Karpas-422 (cell line): ENCODE results near the gene KIAA1671. TPM values are rescaled to one million over a fixed set of nuclear protein-coding genes. Genes with fewer than 3 reads are reported as not detected.
"Not testable (repeated sequence)": the region's sequence is repeated elsewhere in the genome, so short reads cannot be mapped to it uniquely, and the experiment has no call there.

Source experiments
- DNase-seq: peaks from one replicate; pipeline ENCODE4 v3.0.0-alpha.2; 2015
- H2AFZ ChIP-seq: fragments of 200-600 bp; sonication (generic); 2 replicates; pipeline ENCODE4 v1.6.1; 2014; ENCODE audit warnings: antibody characterized with exemption, low read length, mixed read lengths
- H3K27ac ChIP-seq: fragments of 200-600 bp; sonication (generic); 2 replicates; pipeline ENCODE4 v1.5.1; 2014; ENCODE audit warnings: mild to moderate bottlenecking, low read length, moderate library complexity
- H3K27me3 ChIP-seq: fragments of 200-600 bp; sonication (generic); 2 replicates; pipeline ENCODE4 v1.6.1; 2014; ENCODE audit warnings: low read length, mixed read lengths
- H3K36me3 ChIP-seq: fragments of 200-600 bp; sonication (generic); 2 replicates; pipeline ENCODE4 v1.6.1; 2014; ENCODE audit warnings: low read length, mixed read lengths; ENCODE audit not compliant: insufficient read depth
- H3K4me1 ChIP-seq: fragments of 200-600 bp; sonication (generic); 2 replicates; pipeline ENCODE4 v1.6.1; 2014; ENCODE audit warnings: mild to moderate bottlenecking, low read length, mixed read lengths
- H3K4me2 ChIP-seq: fragments of 200-600 bp; sonication (generic); 2 replicates; pipeline ENCODE4 v1.6.1; 2014; ENCODE audit warnings: low read length, low read depth, mild to moderate bottlenecking; ENCODE audit not compliant: poor library complexity, severe bottlenecking
- H3K4me3 ChIP-seq: fragments of 200-600 bp; sonication (generic); 2 replicates; pipeline ENCODE4 v1.5.1; 2014; ENCODE audit warnings: mild to moderate bottlenecking, antibody characterized with exemption, low read length, mixed read lengths
- H3K79me2 ChIP-seq: fragments of 200-600 bp; sonication (generic); 2 replicates; pipeline ENCODE4 v1.6.1; 2014; ENCODE audit warnings: mild to moderate bottlenecking, low read length, mixed read lengths
- H3K9ac ChIP-seq: fragments of 200-600 bp; sonication (generic); 2 replicates; pipeline ENCODE4 v1.6.0; 2014; ENCODE audit warnings: low read length
- H3K9me2 ChIP-seq: fragments of 200-600 bp; sonication (generic), shearing (Covaris generic); replicated peaks from 2 replicates; pipeline ENCODE4 v1.6.0; 2014; ENCODE audit warnings: mild to moderate bottlenecking, low read length, moderate library complexity; ENCODE audit not compliant: insufficient read depth
- H3K9me3 ChIP-seq: fragments of 300-700, 200-600 bp; sonication (generic); 2 replicates; pipeline ENCODE4 v1.6.1; 2014; ENCODE audit warnings: low read length, mixed read lengths
- H4K20me1 ChIP-seq: fragments of 200-600 bp; sonication (generic); 2 replicates; pipeline ENCODE4 v1.6.1; 2014; ENCODE audit warnings: mild to moderate bottlenecking, antibody characterized with exemption, low read length, low read depth; ENCODE audit not compliant: insufficient read depth
- total RNA-seq: library from RNA; depleted of rRNA; stranded (reverse); fragments of >200 nt; shearing (Covaris generic); gene quantifications from 2 replicates; pipeline ENCODE4 v1.2.3, GENCODE V29; 2014; ENCODE audit warnings: low replicate concordance

KIAA1671 gene
- total RNA-seq, 1 experiment from 2014 or later: not detected

DNA sequence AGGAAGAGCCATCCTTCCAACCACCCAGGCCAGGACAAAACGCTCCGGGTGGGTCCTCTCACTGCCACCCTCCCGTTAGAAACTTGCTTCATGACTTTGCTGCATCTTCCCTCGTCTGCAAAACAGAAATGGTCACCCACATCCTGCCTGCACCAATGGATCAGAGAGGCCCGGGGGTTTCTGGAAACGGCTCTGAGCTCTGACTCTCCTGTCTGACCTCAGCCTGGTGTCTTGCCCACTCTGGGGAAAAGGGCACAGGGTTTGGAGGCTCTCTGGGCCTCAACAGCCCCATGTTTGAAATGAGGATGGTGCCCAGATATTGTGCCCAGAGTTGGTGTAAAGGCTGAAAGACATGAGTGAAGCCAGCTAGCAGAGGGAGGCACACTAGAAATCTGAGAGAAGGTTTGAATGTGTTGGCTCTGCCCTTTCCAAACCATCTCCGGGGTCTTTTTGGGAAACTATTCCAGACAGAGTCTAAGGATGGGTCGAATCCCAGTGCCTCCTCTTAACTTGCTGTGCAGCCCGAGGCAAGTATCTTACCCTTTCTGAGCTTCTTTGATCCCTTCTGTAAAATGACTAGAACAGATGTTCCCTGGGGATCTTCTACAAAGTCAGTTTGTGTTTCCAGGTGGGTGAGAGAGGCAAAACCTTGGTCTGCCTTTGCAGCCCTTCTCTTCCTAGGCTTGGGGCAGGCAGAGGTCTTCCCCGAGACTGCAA is 249.2 kb downstream of the KIAA1671 start:
- Histone ChIP-seq H4K20me1 (no peaks in the 10 kb centered on the region), H3K4me1 (no peaks in the 10 kb centered on the region), H3K79me2 (no peaks in the 10 kb centered on the region), H3K9me2 (no peaks in the 10 kb centered on the region), H3K27me3 (no peaks in the 10 kb centered on the region), H3K27ac (no peak overlapping the region), H3K4me3 (no peak overlapping the region), H3K36me3 (no peaks in the 10 kb centered on the region), H3K9me3 (no peaks in the 10 kb centered on the region), H3K4me2 (no peak overlapping the region), H2AFZ (no peak overlapping the region), H3K9ac (no peak overlapping the region)
- DNase-seq: no peak

DNA sequence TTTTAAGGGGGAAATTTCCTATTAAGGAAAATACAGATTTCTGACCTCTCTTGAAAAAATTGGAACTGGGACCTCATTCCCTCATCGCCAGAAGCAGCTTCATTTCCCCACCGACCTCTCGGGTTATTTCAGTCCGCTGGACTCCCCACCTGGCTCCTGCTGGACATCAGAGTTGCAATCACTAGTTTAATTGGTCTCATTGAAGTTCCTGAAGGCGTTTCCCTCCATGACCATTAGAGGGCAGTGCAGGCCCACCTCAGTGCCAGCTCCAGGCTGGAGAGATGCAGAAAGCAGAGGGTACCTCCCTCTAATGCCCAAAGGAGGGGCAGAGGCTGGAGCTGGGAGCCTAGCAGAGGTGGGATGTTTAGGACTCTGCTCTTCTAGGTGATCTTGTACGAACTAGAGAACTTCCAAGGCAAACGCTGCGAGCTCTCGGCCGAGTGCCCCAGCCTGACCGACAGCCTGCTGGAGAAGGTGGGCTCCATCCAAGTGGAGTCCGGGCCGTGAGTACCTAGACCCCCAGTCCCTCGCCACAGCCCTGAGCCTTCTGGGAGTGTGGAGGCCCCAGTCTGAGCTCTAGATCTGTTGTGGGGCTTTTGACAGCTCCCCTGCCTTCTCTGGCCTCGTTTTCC is 249.9 kb downstream of the KIAA1671 start:
- no peaks in the 10 kb centered on the region for H3K9me3 ChIP-seq
- H3K9ac ChIP-seq: no peak overlapping the region
- no peaks in the 10 kb centered on the region for H3K79me2 ChIP-seq
- H3K27ac ChIP-seq: no peak overlapping the region
- H3K4me3 ChIP-seq: no peak overlapping the region
- H3K9me2 ChIP-seq: no peaks in the 10 kb centered on the region
- no peaks in the 10 kb centered on the region for H3K4me1 ChIP-seq
- H3K36me3 ChIP-seq: no peaks in the 10 kb centered on the region
- peak; percentile 82 for DNase-seq
- no peaks in the 10 kb centered on the region for H4K20me1 ChIP-seq
- no peak overlapping the region for H3K4me2 ChIP-seq
- no peak overlapping the region for H2AFZ ChIP-seq
- no peaks in the 10 kb centered on the region for H3K27me3 ChIP-seq

DNA sequence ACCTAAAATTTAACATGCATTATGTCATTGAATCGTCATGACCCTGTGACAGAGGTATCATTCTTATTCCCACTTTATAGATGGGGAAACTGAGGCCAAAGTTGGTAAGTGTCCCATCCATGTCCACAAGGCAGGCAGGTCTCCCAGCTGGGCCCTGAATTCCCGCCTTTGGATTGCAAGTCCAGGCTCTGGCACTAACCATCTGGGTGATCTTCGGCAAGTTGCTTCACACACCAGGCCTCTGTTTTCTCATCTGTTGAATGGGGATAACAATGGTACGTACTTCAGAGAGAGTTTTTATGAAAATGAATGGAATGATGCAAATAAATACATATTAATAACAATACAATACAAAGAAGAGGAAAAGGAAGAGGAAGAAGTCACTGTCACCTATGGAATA is 250.6 kb downstream of the KIAA1671 start:
- no peak overlapping the region for H3K4me3 ChIP-seq
- no peaks in the 10 kb centered on the region for H3K4me1 ChIP-seq
- H3K27ac ChIP-seq: no peak overlapping the region
- H3K4me2 ChIP-seq: no peak overlapping the region
- H3K36me3 ChIP-seq: no peaks in the 10 kb centered on the region
- DNase-seq: no peak
- no peaks in the 10 kb centered on the region for H3K9me3 ChIP-seq
- H3K9me2 ChIP-seq: no peaks in the 10 kb centered on the region
- no peaks in the 10 kb centered on the region for H3K79me2 ChIP-seq
- H2AFZ ChIP-seq: no peak overlapping the region
- H4K20me1 ChIP-seq: no peaks in the 10 kb centered on the region
- H3K27me3 ChIP-seq: no peaks in the 10 kb centered on the region
- H3K9ac ChIP-seq: no peak overlapping the region

DNA sequence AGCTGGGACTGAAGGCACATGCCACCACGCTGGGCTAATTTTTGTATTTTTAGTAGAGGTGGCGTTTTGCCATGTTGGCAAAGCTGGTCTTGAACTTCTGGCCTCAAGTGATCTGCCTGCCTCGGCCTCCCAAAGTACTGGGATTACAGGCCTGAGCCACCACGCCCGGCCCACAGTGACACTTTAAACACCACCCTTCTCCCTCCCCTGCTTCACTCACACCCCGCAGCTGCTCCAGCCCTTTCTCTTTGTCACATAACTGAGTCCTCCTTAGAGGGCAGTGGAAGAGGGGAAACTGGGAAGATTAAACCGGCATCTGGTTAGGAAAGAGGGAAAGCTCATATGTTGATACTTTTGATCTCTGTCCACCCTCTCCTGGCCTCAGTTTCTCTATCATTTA is 252.0 kb downstream of the KIAA1671 start:
- not testable (repeated sequence) for H3K36me3 ChIP-seq, H3K27ac ChIP-seq, H4K20me1 ChIP-seq, H3K27me3 ChIP-seq, DNase-seq, H3K4me3 ChIP-seq, H3K9me2 ChIP-seq, H3K4me1 ChIP-seq, H3K4me2 ChIP-seq, H3K9ac ChIP-seq, H3K9me3 ChIP-seq, H3K79me2 ChIP-seq, H2AFZ ChIP-seq

DNA sequence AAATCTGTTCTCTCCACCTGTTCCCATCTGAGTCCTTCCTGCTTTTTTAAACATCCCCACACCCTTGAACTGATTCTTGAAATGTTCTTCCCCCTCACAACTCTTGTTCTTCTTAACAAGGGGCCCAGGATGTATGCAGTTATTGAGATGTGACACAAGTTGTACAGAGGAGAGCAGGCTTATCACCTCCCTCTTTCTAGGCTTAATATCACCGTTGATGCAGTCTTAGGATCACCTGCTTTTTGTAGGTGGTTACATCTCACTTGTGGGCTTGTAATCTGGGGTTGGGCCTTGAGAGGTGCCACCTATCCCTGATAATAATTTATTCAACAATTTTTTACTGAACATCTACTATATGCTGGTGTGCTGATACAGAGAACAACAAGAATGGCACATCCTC is 253.3 kb downstream of the KIAA1671 start:
- H4K20me1 ChIP-seq: no peaks in the 10 kb centered on the region
- DNase-seq: no peak
- no peak overlapping the region for H3K4me3 ChIP-seq
- H3K9me2 ChIP-seq: no peaks in the 10 kb centered on the region
- no peaks in the 10 kb centered on the region for H3K4me1 ChIP-seq
- no peaks in the 10 kb centered on the region for H3K27me3 ChIP-seq
- H3K27ac ChIP-seq: no peak overlapping the region
- no peak overlapping the region for H2AFZ ChIP-seq
- H3K9ac ChIP-seq: no peak overlapping the region
- no peaks in the 10 kb centered on the region for H3K79me2 ChIP-seq
- H3K4me2 ChIP-seq: no peak overlapping the region
- no peaks in the 10 kb centered on the region for H3K36me3 ChIP-seq
- no peaks in the 10 kb centered on the region for H3K9me3 ChIP-seq

DNA sequence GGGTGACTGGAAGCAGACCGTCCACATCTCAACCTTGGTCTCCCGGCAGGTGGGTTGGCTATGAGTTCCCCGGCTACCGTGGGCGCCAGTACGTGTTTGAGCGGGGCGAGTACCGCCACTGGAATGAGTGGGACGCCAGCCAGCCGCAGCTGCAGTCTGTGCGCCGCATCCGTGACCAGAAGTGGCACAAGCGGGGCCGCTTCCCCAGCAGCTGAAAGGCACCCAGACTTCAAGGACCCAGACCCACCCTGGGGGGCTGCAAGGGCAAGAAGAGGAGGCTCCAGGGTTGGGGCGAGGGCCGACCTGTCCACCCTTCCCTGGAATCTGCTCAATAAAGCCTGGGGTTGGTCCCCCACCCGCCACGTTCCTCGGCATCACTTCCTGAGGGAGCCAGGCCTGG is 254.5 kb downstream of the KIAA1671 start:
- no peaks in the 10 kb centered on the region for H3K9me2 ChIP-seq
- no peak overlapping the region for H3K4me2 ChIP-seq
- H3K79me2 ChIP-seq: no peaks in the 10 kb centered on the region
- H3K27me3 ChIP-seq: no peaks in the 10 kb centered on the region
- H3K9me3 ChIP-seq: no peaks in the 10 kb centered on the region
- no peak overlapping the region for H2AFZ ChIP-seq
- no peak overlapping the region for H3K27ac ChIP-seq
- H3K4me3 ChIP-seq: no peak overlapping the region
- DNase-seq: no peak
- no peaks in the 10 kb centered on the region for H3K36me3 ChIP-seq
- H4K20me1 ChIP-seq: no peaks in the 10 kb centered on the region
- H3K9ac ChIP-seq: no peak overlapping the region
- H3K4me1 ChIP-seq: no peaks in the 10 kb centered on the region

DNA sequence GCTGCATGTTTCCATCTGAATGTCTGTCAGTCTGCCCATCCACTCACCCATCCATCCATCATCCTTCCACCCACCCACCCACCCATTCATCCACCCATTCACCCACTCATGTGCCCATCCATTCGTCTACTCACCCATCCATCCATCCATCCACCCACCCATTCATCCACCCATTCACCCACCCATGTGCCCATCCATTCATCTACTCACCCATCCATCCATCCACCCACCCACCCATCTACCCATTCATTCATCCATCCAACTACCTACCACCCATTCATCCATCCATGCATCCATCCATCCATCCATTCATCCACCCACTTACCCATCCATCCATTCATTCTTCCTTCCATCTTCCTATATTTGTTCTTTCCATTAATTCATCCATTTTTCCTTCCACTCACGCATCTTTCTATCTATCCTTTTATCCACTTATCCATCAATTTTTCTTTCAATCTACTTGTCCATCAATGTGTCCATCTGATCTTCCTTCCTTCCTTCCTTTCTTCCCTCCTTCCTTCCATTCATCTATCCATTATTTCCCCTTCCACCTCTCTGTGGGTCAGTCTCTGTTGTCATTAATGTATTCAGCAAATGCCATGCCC is 255.1 kb downstream of the KIAA1671 start:
- no peak overlapping the region for H3K4me2 ChIP-seq
- H3K79me2 ChIP-seq: no peaks in the 10 kb centered on the region
- H4K20me1 ChIP-seq: no peaks in the 10 kb centered on the region
- no peaks in the 10 kb centered on the region for H3K9me3 ChIP-seq
- H3K4me3 ChIP-seq: no peak overlapping the region
- H3K27ac ChIP-seq: no peak overlapping the region
- no peaks in the 10 kb centered on the region for H3K36me3 ChIP-seq
- no peaks in the 10 kb centered on the region for H3K9me2 ChIP-seq
- no peak overlapping the region for H3K9ac ChIP-seq
- DNase-seq: no peak
- no peak overlapping the region for H2AFZ ChIP-seq
- no peaks in the 10 kb centered on the region for H3K27me3 ChIP-seq
- no peaks in the 10 kb centered on the region for H3K4me1 ChIP-seq

DNA sequence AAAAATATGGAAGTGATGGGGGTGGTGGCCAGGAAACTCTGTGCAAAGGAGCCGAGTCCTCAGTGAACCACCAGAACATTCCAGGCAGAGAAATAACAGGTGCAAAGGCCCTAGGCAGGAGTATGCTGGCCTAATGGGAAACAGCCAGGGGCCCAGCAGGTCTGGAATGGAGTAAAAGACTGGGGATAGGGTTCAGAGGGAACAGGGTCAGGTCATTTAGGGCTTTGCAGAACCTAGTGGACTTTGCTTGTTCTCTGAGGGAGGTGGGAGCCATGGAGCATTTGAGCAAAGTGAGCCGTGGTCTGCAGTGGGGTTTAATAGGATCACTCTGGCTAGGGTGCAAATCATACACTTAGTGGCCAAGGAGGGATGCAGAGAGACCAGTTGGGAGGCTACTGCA is 255.8 kb downstream of the KIAA1671 start:
- no peaks in the 10 kb centered on the region for H4K20me1 ChIP-seq
- H3K9me3 ChIP-seq: no peaks in the 10 kb centered on the region
- H2AFZ ChIP-seq: no peak overlapping the region
- no peak overlapping the region for H3K9ac ChIP-seq
- no peak overlapping the region for H3K4me3 ChIP-seq
- no peaks in the 10 kb centered on the region for H3K4me1 ChIP-seq
- H3K27ac ChIP-seq: no peak overlapping the region
- H3K4me2 ChIP-seq: no peak overlapping the region
- H3K79me2 ChIP-seq: no peaks in the 10 kb centered on the region
- no peak for DNase-seq
- no peaks in the 10 kb centered on the region for H3K36me3 ChIP-seq
- H3K27me3 ChIP-seq: no peaks in the 10 kb centered on the region
- no peaks in the 10 kb centered on the region for H3K9me2 ChIP-seq
